ENCODE measurements around the gene USP32.

USP32 gene

GRCh38 chr17:60415146-60415545, 23.2 kb upstream of the USP32 start:
- H2BK15ac ChIP-seq (ENCODE audit: low read depth, poor library complexity, severe bottlenecking), result no peak overlapping the region
- no peak overlapping the region for H3K18ac ChIP-seq (ENCODE audit: low read depth in 1 of 2, low read length in 2 of 2)
- 100% methylated on average over 1 of the region's 1 CpG for WGBS
- H4K91ac ChIP-seq (ENCODE audit: low read length), result no peak overlapping the region
- DNase-seq, result no peak
- H2AFZ ChIP-seq (ENCODE audit: low read depth, low read length), result no peak overlapping the region
- H2BK5ac ChIP-seq (ENCODE audit: low read depth, low read length, poor library complexity, severe bottlenecking), result no peak overlapping the region
- H2BK120ac ChIP-seq (ENCODE audit: low read depth, low read length), result no peak overlapping the region
- H2BK12ac ChIP-seq (ENCODE audit: low read length in 2 of 2), result no peak overlapping the region
- H3K23ac ChIP-seq (ENCODE audit: low read length in 2 of 2), result no peak overlapping the region
- H3K4me1 ChIP-seq (ENCODE audit: control insufficient read depth, insufficient read depth, low read depth, low read length), result no peaks in the 10 kb centered on the region
- H4K8ac ChIP-seq (ENCODE audit: low read length), result no peak overlapping the region
- no peak overlapping the region for H3K4ac ChIP-seq (ENCODE audit: low read depth in 1 of 2, low read length in 2 of 2)
- no peak overlapping the region for H3K4me2 ChIP-seq (ENCODE audit: low read length, poor library complexity, severe bottlenecking)
- H3K9ac ChIP-seq (ENCODE audit: low read length), result no peak overlapping the region
- H3K36me3 ChIP-seq (ENCODE audit: control insufficient read depth in 1 of 2, insufficient read depth in 2 of 2, low read depth in 1 of 2, low read length in 2 of 2), result no peaks in the 10 kb centered on the region
- H2AK5ac ChIP-seq (ENCODE audit: low read length, severe bottlenecking), result no peak overlapping the region
- H3K9me3 ChIP-seq (ENCODE audit: control insufficient read depth, low read length), result no peaks in the 10 kb centered on the region
- H3K4me3 ChIP-seq (ENCODE audit: insufficient read depth in 1 of 2, low read depth in 1 of 2, low read length in 2 of 2), result no peak overlapping the region
- H3K14ac ChIP-seq (ENCODE audit: low read length in 2 of 2), result no peak overlapping the region
- no peaks in the 10 kb centered on the region for H3K27me3 ChIP-seq (ENCODE audit: control insufficient read depth in 1 of 2, insufficient read depth in 1 of 2, low read length in 2 of 2)
- H3K79me1 ChIP-seq (replicated peaks; ENCODE audit: low read length, poor library complexity, severe bottlenecking), result no peaks in the 10 kb centered on the region
- no peak overlapping the region for H3K27ac ChIP-seq (ENCODE audit: low read length, poor library complexity, severe bottlenecking)

- H2AFZ ChIP-seq (ENCODE audit: low read depth, low read length), result no peak overlapping the region
- H3K27ac ChIP-seq (ENCODE audit: low read length, poor library complexity, severe bottlenecking), result no peak overlapping the region
- H2BK12ac ChIP-seq (ENCODE audit: low read length in 2 of 2), result no peak overlapping the region
- no peak overlapping the region for H4K8ac ChIP-seq (ENCODE audit: low read length)
- H2BK15ac ChIP-seq (ENCODE audit: low read depth, poor library complexity, severe bottlenecking), result no peak overlapping the region
- no peaks in the 10 kb centered on the region for H3K4me1 ChIP-seq (ENCODE audit: control insufficient read depth, insufficient read depth, low read depth, low read length)
- DNase-seq, result no peak
- H3K4me2 ChIP-seq (ENCODE audit: low read length, poor library complexity, severe bottlenecking), result no peak overlapping the region
- no peaks in the 10 kb centered on the region for H3K36me3 ChIP-seq (ENCODE audit: control insufficient read depth in 1 of 2, insufficient read depth in 2 of 2, low read depth in 1 of 2, low read length in 2 of 2)
- H3K9ac ChIP-seq (ENCODE audit: low read length), result no peak overlapping the region
- H2BK120ac ChIP-seq (ENCODE audit: low read depth, low read length), result no peak overlapping the region
- H3K9me3 ChIP-seq (ENCODE audit: control insufficient read depth, low read length), result no peaks in the 10 kb centered on the region
- no peak overlapping the region for H3K18ac ChIP-seq (ENCODE audit: low read depth in 1 of 2, low read length in 2 of 2)
- no peak overlapping the region for H2AK5ac ChIP-seq (ENCODE audit: low read length, severe bottlenecking)
- H2BK5ac ChIP-seq (ENCODE audit: low read depth, low read length, poor library complexity, severe bottlenecking), result no peak overlapping the region
- no peaks in the 10 kb centered on the region for H3K27me3 ChIP-seq (ENCODE audit: control insufficient read depth in 1 of 2, insufficient read depth in 1 of 2, low read length in 2 of 2)
- H3K79me1 ChIP-seq (replicated peaks; ENCODE audit: low read length, poor library complexity, severe bottlenecking), result no peaks in the 10 kb centered on the region
- H3K14ac ChIP-seq (ENCODE audit: low read length in 2 of 2), result no peak overlapping the region
- 64% methylated on average over 2 of the region's 3 CpGs for WGBS
- no peak overlapping the region for H3K23ac ChIP-seq (ENCODE audit: low read length in 2 of 2)
- H3K4me3 ChIP-seq (ENCODE audit: insufficient read depth in 1 of 2, low read depth in 1 of 2, low read length in 2 of 2), result no peak overlapping the region
- H3K4ac ChIP-seq (ENCODE audit: low read depth in 1 of 2, low read length in 2 of 2), result no peak overlapping the region
- no peak overlapping the region for H4K91ac ChIP-seq (ENCODE audit: low read length)
Observed at GRCh38 chr17:60412701-60413100, 20.8 kb upstream of the USP32 start.

GRCh38 chr17:60410001-60410400, 18.1 kb upstream of the USP32 start:
- no peak overlapping the region for H3K4ac ChIP-seq (ENCODE audit: low read depth in 1 of 2, low read length in 2 of 2)
- no peaks in the 10 kb centered on the region for H3K79me1 ChIP-seq (replicated peaks; ENCODE audit: low read length, poor library complexity, severe bottlenecking)
- H3K9me3 ChIP-seq (ENCODE audit: control insufficient read depth, low read length), result no peaks in the 10 kb centered on the region
- H3K27ac ChIP-seq (ENCODE audit: low read length, poor library complexity, severe bottlenecking), result no peak overlapping the region
- no peaks in the 10 kb centered on the region for H3K4me1 ChIP-seq (ENCODE audit: control insufficient read depth, insufficient read depth, low read depth, low read length)
- no peak overlapping the region for H3K4me2 ChIP-seq (ENCODE audit: low read length, poor library complexity, severe bottlenecking)
- H3K23ac ChIP-seq (ENCODE audit: low read length in 2 of 2), result no peak overlapping the region
- H3K36me3 ChIP-seq (ENCODE audit: control insufficient read depth in 1 of 2, insufficient read depth in 2 of 2, low read depth in 1 of 2, low read length in 2 of 2), result no peaks in the 10 kb centered on the region
- no peak overlapping the region for H2AFZ ChIP-seq (ENCODE audit: low read depth, low read length)
- no peak overlapping the region for H2BK12ac ChIP-seq (ENCODE audit: low read length in 2 of 2)
- H3K18ac ChIP-seq (ENCODE audit: low read depth in 1 of 2, low read length in 2 of 2), result no peak overlapping the region
- H4K91ac ChIP-seq (ENCODE audit: low read length), result no peak overlapping the region
- no peak overlapping the region for H2BK15ac ChIP-seq (ENCODE audit: low read depth, poor library complexity, severe bottlenecking)
- H4K8ac ChIP-seq (ENCODE audit: low read length), result no peak overlapping the region
- H2BK5ac ChIP-seq (ENCODE audit: low read depth, low read length, poor library complexity, severe bottlenecking), result no peak overlapping the region
- no peak overlapping the region for H2AK5ac ChIP-seq (ENCODE audit: low read length, severe bottlenecking)
- H3K14ac ChIP-seq (ENCODE audit: low read length in 2 of 2), result no peak overlapping the region
- no peak overlapping the region for H2BK120ac ChIP-seq (ENCODE audit: low read depth, low read length)
- WGBS, result 87% methylated on average over 3 of the region's 4 CpGs
- no peak for DNase-seq
- no peak overlapping the region for H3K4me3 ChIP-seq (ENCODE audit: insufficient read depth in 1 of 2, low read depth in 1 of 2, low read length in 2 of 2)
- H3K27me3 ChIP-seq (ENCODE audit: control insufficient read depth in 1 of 2, insufficient read depth in 1 of 2, low read length in 2 of 2), result no peaks in the 10 kb centered on the region
- H3K9ac ChIP-seq (ENCODE audit: low read length), result no peak overlapping the region

- H4K8ac ChIP-seq (ENCODE audit: low read length), result no peak overlapping the region
- no peak for DNase-seq
Observed at GRCh38 chr17:60406887-60407286, 15.0 kb upstream of the USP32 start.

More at GRCh38 chr17:60406887-60407286, 15.0 kb upstream of the USP32 start:
- Histone ChIP-seq H2BK15ac (ENCODE audit: low read depth, poor library complexity, severe bottlenecking) (no peak overlapping the region), H3K4me3 (ENCODE audit: insufficient read depth in 1 of 2, low read depth in 1 of 2, low read length in 2 of 2) (no peak overlapping the region), H3K9ac (ENCODE audit: low read length) (no peak overlapping the region), H3K14ac (ENCODE audit: low read length in 2 of 2) (no peak overlapping the region), H2BK120ac (ENCODE audit: low read depth, low read length) (no peak overlapping the region), H3K9me3 (ENCODE audit: control insufficient read depth, low read length) (no peaks in the 10 kb centered on the region), H3K18ac (ENCODE audit: low read depth in 1 of 2, low read length in 2 of 2) (no peak overlapping the region), H3K27ac (ENCODE audit: low read length, poor library complexity, severe bottlenecking) (no peak overlapping the region), H3K4me1 (ENCODE audit: control insufficient read depth, insufficient read depth, low read depth, low read length) (no peaks in the 10 kb centered on the region), H3K27me3 (ENCODE audit: control insufficient read depth in 1 of 2, insufficient read depth in 1 of 2, low read length in 2 of 2) (no peaks in the 10 kb centered on the region), H2AFZ (ENCODE audit: low read depth, low read length) (no peak overlapping the region), H3K36me3 (ENCODE audit: control insufficient read depth in 1 of 2, insufficient read depth in 2 of 2, low read depth in 1 of 2, low read length in 2 of 2) (no peaks in the 10 kb centered on the region), H3K4me2 (ENCODE audit: low read length, poor library complexity, severe bottlenecking) (no peak overlapping the region), H2BK12ac (ENCODE audit: low read length in 2 of 2) (no peak overlapping the region), H2AK5ac (ENCODE audit: low read length, severe bottlenecking) (no peak overlapping the region), H2BK5ac (ENCODE audit: low read depth, low read length, poor library complexity, severe bottlenecking) (no peak overlapping the region), H3K79me1 (replicated peaks; ENCODE audit: low read length, poor library complexity, severe bottlenecking) (no peaks in the 10 kb centered on the region), H3K4ac (ENCODE audit: low read depth in 1 of 2, low read length in 2 of 2) (no peak overlapping the region), H3K23ac (ENCODE audit: low read length in 2 of 2) (no peak overlapping the region), H4K91ac (ENCODE audit: low read length) (no peak overlapping the region)
- 94% methylated on average over 3 of the region's 3 CpGs for WGBS

Measured in mesenchymal stem cell (in vitro differentiated cells and primary cell).